NCI-H146 (cell line): ENCODE data around the gene NGDN.
"Not testable (repeated sequence)": the region's sequence is repeated elsewhere in the genome, so short reads cannot be mapped to it uniquely, and the experiment has no call there.

Experiments
- DNase-seq: peaks from one replicate; lab custom pipeline; 2025; lab: John Stamatoyannopoulos, UW

The NGDN gene

DNA sequence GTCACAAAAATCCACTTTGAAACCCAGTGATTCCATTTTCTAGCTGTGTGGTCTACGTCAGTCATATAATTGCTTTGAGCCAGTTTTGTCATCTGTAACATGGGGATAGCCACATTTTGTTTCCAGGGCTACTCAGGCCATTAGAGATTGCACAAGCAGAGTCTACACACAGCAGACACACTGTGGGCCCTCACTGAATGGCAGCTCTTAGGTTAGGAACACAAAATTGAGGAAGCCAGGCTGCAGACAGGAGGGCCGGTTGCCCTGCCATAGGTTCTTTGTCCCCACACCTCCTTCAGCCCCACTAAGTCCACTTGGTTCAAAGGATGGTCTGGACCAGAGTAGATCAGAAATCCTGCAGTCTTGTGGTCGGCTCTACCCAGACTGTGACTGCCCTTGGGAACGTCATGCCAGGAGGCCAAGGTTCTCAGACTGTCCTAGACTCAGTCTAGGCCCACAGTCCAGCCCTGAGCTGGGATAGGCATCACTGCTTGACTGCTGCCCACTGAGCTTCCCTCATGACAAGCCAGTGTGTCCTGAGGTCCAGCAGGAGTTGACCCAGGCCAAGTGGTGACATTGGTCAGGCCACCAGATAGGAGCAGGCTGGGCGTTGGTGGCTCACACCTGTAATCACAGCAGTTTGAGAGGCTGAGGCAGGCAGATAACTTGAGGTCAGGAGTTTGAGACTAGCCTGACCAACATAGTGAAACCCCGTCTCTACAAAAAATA lies 30.2 kb upstream of the NGDN start:
- no peak for DNase-seq

GRCh38 chr14:23441076-23441475 lies 28.4 kb upstream of the NGDN start:
- no peak for DNase-seq

DNA sequence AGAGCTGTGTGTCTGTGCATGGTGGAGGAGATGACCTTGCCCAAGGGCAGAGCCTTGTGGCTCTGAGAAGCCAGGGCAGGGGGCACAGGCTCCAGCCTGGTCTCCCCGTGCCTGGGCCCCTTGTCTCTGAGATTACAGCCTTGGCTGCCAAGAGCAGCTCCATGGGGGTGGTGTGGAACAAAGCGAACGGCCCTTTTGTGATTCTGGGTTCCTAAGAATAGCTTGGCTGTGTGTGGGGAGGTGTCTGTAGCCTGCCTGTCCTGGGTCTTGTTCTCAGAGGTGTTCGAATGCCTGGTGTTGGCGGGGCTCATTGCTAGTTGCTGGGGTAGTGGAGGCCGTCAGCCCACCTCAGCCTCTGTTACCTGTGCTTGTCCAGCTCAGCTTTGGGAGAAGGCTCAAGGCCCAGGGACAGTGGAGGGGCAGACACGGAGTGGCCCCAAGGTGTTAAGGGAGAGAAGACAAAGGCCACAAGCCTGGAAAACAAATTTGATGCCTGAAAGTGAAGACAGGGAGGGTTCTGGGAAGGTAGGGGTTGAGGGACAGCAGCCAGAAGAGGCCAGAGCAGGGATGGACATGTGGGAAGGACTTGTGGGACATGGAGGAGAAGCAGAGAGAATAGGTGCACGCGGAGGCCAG lies 26.7 kb upstream of the NGDN start:
- no peak for DNase-seq

DNA sequence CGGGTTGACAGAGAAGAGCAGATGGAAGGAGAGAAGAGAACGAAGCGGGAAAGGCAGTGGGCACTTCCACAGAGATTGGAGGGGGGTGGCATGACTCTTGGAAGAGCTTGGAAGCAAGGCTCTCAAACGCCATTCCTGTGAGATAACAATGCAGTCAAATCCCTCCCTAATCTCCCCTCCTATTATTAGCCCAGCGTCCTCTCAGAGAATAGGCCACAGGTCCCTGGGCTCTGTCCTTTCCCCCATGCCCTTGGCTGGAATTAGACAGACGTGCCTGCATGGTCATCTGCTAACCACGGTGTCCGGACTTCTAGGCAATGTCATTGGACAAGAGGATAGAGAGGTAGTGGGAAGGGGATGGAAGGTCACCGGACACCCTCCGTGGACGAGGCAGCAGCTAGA lies 26.1 kb upstream of the NGDN start:
- DNase-seq = no peak

DNA sequence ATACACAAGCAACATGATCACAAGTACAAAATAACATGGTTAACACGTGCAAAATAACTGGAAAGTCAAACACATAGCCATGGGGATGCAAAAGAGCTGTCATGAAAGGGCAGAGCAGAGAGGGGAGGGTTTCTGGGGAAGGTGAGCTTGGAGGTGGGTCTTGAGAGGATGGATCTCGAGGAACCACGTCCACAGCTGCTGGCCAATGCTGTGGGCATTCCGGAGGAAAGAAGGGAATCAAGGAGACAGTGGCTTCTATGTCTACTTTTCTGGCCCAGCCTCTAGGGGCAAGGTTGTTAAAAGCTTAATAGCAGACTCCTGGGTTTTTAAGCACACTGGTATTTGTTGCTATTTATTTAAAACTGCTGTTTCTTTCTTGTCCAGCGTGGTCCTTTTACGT lies 25.6 kb upstream of the NGDN start:
- no peak for DNase-seq

- DNase-seq = no peak
These were observed 25.2 kb upstream of the NGDN start for GRCh38 chr14:23444314-23444713.

- DNase-seq = no peak
These were observed 23.7 kb upstream of the NGDN start for GRCh38 chr14:23445773-23446172.

- no peak for DNase-seq
These were observed 23.1 kb upstream of the NGDN start for GRCh38 chr14:23446291-23446851.

GRCh38 chr14:23447361-23448350 lies 21.8 kb upstream of the NGDN start:
- DNase-seq = no peak

DNA sequence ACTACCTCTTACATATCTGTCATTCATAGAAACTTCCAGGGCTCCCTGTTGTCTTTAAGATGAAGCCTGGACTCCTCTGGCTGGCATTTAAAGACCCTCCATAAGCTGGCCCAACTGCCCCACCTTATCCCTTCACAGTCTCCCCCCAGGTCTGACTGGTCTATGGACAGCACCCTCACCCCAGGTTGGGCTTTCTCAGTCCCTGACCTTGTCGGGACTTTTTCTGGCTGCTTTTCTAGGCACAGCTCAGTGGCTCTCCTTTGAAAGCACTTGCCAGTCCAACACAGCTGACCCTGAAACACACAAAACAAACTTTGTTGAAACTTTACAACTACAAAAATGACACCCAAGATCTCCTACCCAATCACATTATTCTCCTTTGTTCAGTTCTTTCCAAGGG lies 20.2 kb upstream of the NGDN start:
- no peak for DNase-seq

- no peak for DNase-seq
These were observed 19.1 kb upstream of the NGDN start for GRCh38 chr14:23450379-23450778.

GRCh38 chr14:23452237-23452636 lies 17.3 kb upstream of the NGDN start:
- DNase-seq = no peak

DNA sequence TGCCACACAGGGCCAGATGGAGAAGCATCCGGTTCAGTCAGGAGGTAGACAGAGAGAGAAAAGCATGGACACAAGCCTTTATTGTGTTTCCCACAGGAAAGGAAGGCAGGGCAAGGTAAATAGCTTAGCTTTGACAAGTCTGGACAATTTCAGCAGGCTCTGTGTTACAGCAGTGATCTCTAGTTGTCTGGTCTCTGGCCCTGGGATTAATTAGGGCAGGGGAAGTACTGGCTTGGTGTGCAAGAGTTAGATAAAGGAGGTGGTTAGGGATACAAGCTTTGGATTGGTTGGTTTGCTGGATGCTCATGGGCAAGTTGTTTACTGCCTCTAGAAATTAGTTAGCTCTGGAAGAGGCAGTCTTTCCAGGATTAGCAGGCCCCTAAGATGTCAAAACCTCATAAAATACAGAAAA lies 15.1 kb upstream of the NGDN start:
- no peak for DNase-seq

DNA sequence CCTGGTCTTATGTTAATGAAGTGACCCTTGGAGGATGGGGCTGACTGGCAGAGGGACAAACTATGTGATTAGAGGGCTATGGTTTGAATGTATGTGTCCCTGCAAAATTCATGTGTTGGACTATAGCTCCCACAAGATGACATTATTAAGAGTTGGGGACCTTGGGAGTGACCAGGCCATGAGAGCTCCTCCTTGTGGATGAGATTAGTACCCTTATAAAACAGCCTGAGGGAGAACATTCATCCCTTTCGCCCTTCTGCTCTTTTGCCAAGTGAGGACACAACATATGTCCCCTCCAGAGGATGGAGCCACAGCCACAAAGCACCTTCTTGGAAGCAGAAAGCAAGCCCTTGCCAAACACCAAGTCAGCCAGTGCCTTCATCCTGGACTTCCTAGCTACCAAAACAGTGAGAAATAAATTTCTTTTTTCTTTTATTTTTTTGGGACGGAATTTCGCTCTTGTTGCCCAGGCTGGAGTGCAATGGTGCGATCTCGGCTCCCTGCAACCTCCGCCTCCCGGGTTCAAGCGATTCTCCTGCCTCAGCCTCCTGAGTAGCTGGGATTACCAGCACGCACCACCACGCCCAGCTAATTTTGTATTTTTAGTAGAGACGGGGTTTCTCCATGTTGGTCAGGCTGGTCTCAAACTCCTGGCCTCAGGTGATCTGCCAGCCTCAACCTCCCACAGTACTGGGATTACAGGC lies 12.5 kb upstream of the NGDN start:
- not testable (repeated sequence) for DNase-seq

DNA sequence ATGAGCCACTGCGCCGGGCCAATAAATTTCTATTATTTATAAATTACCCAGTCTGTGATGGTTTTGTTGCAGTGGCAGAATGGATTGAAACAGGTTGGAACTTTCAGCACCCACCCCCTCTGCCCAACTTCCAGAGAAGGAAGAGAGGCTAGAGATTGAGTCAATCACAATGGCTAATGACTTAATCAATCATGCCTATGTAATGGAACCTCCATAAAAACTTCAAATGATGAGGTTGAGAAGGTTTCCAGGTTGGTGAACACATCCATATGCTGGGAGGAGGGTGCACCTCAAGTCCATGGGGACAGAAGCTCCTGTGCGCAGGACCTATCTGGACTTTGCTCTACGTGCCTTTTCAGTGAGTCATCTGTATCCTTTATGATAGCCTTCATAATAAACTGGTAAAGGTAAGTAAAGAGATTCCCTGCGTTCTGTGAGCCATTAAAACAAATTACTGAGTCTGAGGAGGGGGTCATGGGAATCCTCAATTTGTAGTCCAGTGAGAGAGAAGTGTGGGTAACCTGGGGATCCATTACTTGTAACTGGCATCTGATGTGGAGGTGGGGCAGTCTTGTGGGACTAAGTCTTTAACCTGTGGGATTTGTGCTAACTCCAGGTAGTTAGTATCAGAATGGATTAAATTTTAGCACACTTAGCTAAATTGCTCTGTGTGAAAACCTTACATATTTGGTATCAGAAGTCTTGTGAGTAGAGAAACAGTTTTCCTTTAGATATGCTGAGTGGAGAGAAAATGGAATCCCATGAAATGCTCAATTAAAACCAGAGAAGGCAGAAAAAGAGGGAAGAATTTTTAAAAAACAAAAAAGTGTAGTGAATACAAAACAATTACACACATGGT lies 11.7 kb upstream of the NGDN start:
- DNase-seq = no peak

- no peak for DNase-seq
These were observed 8.5 kb upstream of the NGDN start for GRCh38 chr14:23460960-23461359.

- DNase-seq = no peak
These were observed 4.8 kb upstream of the NGDN start for GRCh38 chr14:23464700-23465099.

DNA sequence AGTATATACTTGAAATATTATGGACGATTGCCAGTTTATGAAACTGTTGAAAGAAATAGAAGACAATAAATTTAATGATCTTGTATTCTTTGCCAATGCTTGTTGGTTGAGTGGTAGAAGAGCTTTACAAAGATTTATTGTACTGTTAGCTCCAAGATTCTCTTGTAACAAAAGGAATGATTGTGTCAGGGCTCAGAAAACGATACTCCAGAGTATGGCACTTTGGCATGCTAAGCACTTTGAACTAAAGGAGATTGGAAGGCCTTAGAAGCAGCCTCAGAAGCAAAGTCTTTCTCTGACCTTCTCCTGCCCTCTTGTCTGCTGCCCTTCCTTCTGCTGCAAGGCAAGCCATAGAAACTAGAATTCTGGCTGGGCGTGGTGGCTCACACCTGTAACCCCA lies 4.2 kb upstream of the NGDN start:
- DNase-seq = no peak

DNA sequence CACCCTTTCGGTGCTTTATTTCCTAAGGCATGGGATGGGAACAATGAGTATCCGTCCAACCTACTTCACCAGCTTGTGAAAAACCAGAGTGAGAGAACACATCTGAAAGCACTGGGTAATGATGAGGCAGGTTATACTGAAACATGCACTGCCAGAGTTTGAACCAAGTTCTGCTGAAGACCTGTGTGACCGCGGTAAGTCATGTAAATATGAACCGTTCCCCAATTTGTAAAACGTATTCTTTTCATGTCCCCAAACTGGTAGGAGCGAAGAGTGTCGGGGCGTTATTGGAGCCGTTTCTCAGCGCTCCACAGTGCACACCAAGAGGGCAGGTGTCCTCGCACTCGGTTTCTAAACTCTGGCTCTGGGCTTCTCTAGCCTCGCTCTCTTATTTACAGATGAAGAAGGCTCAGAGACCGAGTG lies 788 bp upstream of the NGDN start:
- DNase-seq = no peak

GRCh38 chr14:23469906-23470403 lies 452 bp downstream of the NGDN start:
- DNase-seq = no peak

- DNase-seq = no peak
These were observed 1.4 kb downstream of the NGDN start for GRCh38 chr14:23470947-23471346.
